Subcutaneous abdominal adipose tissue (tissue), 5 donors: ENCODE measurements around the gene LGR6.
"Not testable (repeated sequence)": the region's sequence is repeated elsewhere in the genome, so short reads cannot be mapped to it uniquely, and the experiment has no call there.

ENCODE experiments used
- H3K27ac ChIP-seq: one replicate; pipeline ENCODE4 v1.7.0; 2013; ENCODE audit warnings: low read depth, mild to moderate bottlenecking, inconsistent platforms, low read length, moderate library complexity
- H3K27me3 ChIP-seq, 5 donors: one replicate each; pipeline ENCODE4 v1.7.0; 2013; ENCODE audit warnings: low read length in 5 of 5, inconsistent platforms in 1 of 5; ENCODE audit not compliant: control insufficient read depth in 5 of 5, insufficient read depth in 4 of 5
- H3K36me3 ChIP-seq, 5 donors: one replicate each; pipeline ENCODE4 v1.7.0; 2013; ENCODE audit warnings: low read length in 5 of 5; ENCODE audit not compliant: control insufficient read depth in 5 of 5, insufficient read depth in 5 of 5
- H3K4me1 ChIP-seq, 5 donors: one replicate each; pipeline ENCODE4 v1.7.0; 2013; ENCODE audit warnings: low read length in 5 of 5, mild to moderate bottlenecking in 3 of 5, moderate library complexity in 1 of 5; ENCODE audit not compliant: control insufficient read depth in 5 of 5, insufficient read depth in 5 of 5
- H3K4me3 ChIP-seq, 5 donors: one replicate each; pipeline ENCODE4 v1.7.0; 2013; ENCODE audit warnings: low read length in 5 of 5, low read depth in 1 of 5
- H3K9ac ChIP-seq, 5 donors: one replicate each; pipeline ENCODE4 v1.7.0; 2013; ENCODE audit warnings: low read length in 5 of 5, mild to moderate bottlenecking in 4 of 5, moderate library complexity in 3 of 5
- H3K9me3 ChIP-seq, 5 donors: one replicate each; pipeline ENCODE4 v1.7.0; 2013; ENCODE audit warnings: low read length in 5 of 5; ENCODE audit not compliant: control insufficient read depth in 5 of 5
- donor health status: healthy.
- donor health status: healthy.
- donor health status: healthy.
- donor health status: healthy.
- donor health status: healthy.

The LGR6 gene

GRCh38 chr1:202333861-202334260 is 140.3 kb downstream of the LGR6 start:
- Histone ChIP-seq H3K4me3 (no peak overlapping the region), H3K27ac (no peak overlapping the region), H3K27me3 (no peaks in the 10 kb centered on the region), H3K4me1 (peaks cover 0 to 5% (median 0%) of the 10 kb centered on the region in 5 donors), H3K9me3 (no peaks in the 10 kb centered on the region), H3K9ac (no peak overlapping the region), H3K36me3 (peaks cover 0 to 4% (median 0%) of the 10 kb centered on the region in 5 donors)

- Histone ChIP-seq H3K9me3 (no peaks in the 10 kb centered on the region), H3K9ac (no peak overlapping the region), H3K4me3 (no peak overlapping the region), H3K27me3 (no peaks in the 10 kb centered on the region), H3K4me1 (peaks cover 0 to 18% (median 12%) of the 10 kb centered on the region in 5 donors), H3K27ac (no peak overlapping the region), H3K36me3 (no peaks in the 10 kb centered on the region)
These were observed 150.2 kb downstream of the LGR6 start for GRCh38 chr1:202343652-202344349.

GRCh38 chr1:202348005-202348508 is 154.5 kb downstream of the LGR6 start:
- Histone ChIP-seq H3K27me3 (no peaks in the 10 kb centered on the region), H3K9ac (peak overlapping the region in 2 of 5 donors; percentile 20 to 66), H3K4me1 (peaks cover 0 to 42% (median 17%) of the 10 kb centered on the region in 5 donors), H3K4me3 (peak overlapping the region; percentile 15 to 99 (median 92)), H3K36me3 (no peaks in the 10 kb centered on the region), H3K9me3 (no peaks in the 10 kb centered on the region), H3K27ac (peak overlapping the region; percentile 97)

- Histone ChIP-seq H3K27ac (peak within 1 kb of the TSS; percentile 97), H3K9ac (peak within 1 kb of the TSS; percentile 85 to 98 (median 93)), H3K4me3 (peak within 1 kb of the TSS; percentile 83 to 100 (median 98)), H3K4me1 (peaks cover 0 to 48% (median 22%) of the 10 kb centered on the region in 5 donors), H3K36me3 (no peaks in the 10 kb centered on the region), H3K9me3 (no peaks in the 10 kb centered on the region), H3K27me3 (no peaks in the 10 kb centered on the region)
These were observed 155.1 kb downstream of the LGR6 start, which contains the start of gene PPP1R12B for GRCh38 chr1:202348509-202349205. PPP1R12B (plus strand) TSS chr1:202348699; CDS start chr1:202348852, 153 bp downstream.

- H3K4me1 ChIP-seq, result peaks cover 0 to 50% (median 23%) of the 10 kb centered on the region in 5 donors
- H3K9me3 ChIP-seq, result no peaks in the 10 kb centered on the region
- no peaks in the 10 kb centered on the region for H3K27me3 ChIP-seq
- H3K36me3 ChIP-seq, result no peaks in the 10 kb centered on the region
- H3K27ac ChIP-seq, result peak overlapping the region; percentile 97
- H3K4me3 ChIP-seq, result peak overlapping the region; percentile 83 to 100 (median 98)
- H3K9ac ChIP-seq, result peak overlapping the region; percentile 85 to 98 (median 93)
These were observed 155.8 kb downstream of the LGR6 start for GRCh38 chr1:202349206-202349928.

GRCh38 chr1:202351725-202352124 is 158.1 kb downstream of the LGR6 start:
- Histone ChIP-seq H3K27ac (peak overlapping the region; percentile 57), H3K9me3 (no peaks in the 10 kb centered on the region), H3K9ac (no peak overlapping the region), H3K4me1 (peaks cover 0 to 50% (median 23%) of the 10 kb centered on the region in 5 donors), H3K4me3 (no peak overlapping the region), H3K36me3 (no peaks in the 10 kb centered on the region), H3K27me3 (no peaks in the 10 kb centered on the region)

- not testable (repeated sequence) for H3K27me3 ChIP-seq, H3K4me3 ChIP-seq, H3K36me3 ChIP-seq, H3K9me3 ChIP-seq, H3K9ac ChIP-seq
- Histone ChIP-seq H3K4me1 (peaks cover 0 to 53% (median 23%) of the 10 kb centered on the region in 5 donors), H3K27ac (peak overlapping the region; percentile 50)
These were observed 159.1 kb downstream of the LGR6 start for GRCh38 chr1:202352583-202353197.

- no peak overlapping the region for H3K27ac ChIP-seq
- no peaks in the 10 kb centered on the region for H3K9me3 ChIP-seq
- H3K36me3 ChIP-seq, result no peaks in the 10 kb centered on the region
- H3K27me3 ChIP-seq, result no peaks in the 10 kb centered on the region
- no peak overlapping the region for H3K9ac ChIP-seq
- H3K4me3 ChIP-seq, result no peak overlapping the region
- H3K4me1 ChIP-seq, result peaks cover 0 to 33% (median 8%) of the 10 kb centered on the region in 5 donors
These were observed 162.4 kb downstream of the LGR6 start for GRCh38 chr1:202355944-202356553.

GRCh38 chr1:202357506-202357905 is 163.9 kb downstream of the LGR6 start:
- Histone ChIP-seq H3K36me3 (no peaks in the 10 kb centered on the region), H3K27ac (peak overlapping the region; percentile 24), H3K9ac (no peak overlapping the region), H3K27me3 (no peaks in the 10 kb centered on the region), H3K4me3 (no peak overlapping the region), H3K9me3 (no peaks in the 10 kb centered on the region), H3K4me1 (peaks cover 0 to 19% (median 8%) of the 10 kb centered on the region in 5 donors)
